ENCODE results near the gene UFM1.
"Not testable (repeated sequence)": the region's sequence is repeated elsewhere in the genome, so short reads cannot be mapped to it uniquely, and the experiment has no call there.

UFM1 gene

GRCh38 chr13:38349390-38350113, at the start of gene UFM1:
Gene UFM1, plus strand, starts transcription at chr13:38349851. Its CDS starts 69 bp downstream, at chr13:38349920.
- peak; percentile 70 for DNase-seq (ENCODE audit: low read depth)

GRCh38 chr13:38301236-38301635, 48.4 kb upstream of the UFM1 start:
- DNase-seq (ENCODE audit: low read depth): no peak

- DNase-seq (ENCODE audit: low read depth): no peak
Observed at GRCh38 chr13:38303816-38304320, 45.8 kb upstream of the UFM1 start.

GRCh38 chr13:38308736-38309135, 40.9 kb upstream of the UFM1 start:
- DNase-seq (ENCODE audit: low read depth): peak; percentile 47

GRCh38 chr13:38309397-38309796, 40.3 kb upstream of the UFM1 start:
- DNase-seq (ENCODE audit: low read depth): no peak

- not testable (repeated sequence) for DNase-seq (ENCODE audit: low read depth)
Observed at GRCh38 chr13:38311175-38311574, 38.5 kb upstream of the UFM1 start.

GRCh38 chr13:38316129-38316528, 33.5 kb upstream of the UFM1 start:
- no peak for DNase-seq (ENCODE audit: low read depth)

- no peak for DNase-seq (ENCODE audit: low read depth)
Observed at GRCh38 chr13:38321654-38322053, 28.0 kb upstream of the UFM1 start.

GRCh38 chr13:38325426-38325825, 24.2 kb upstream of the UFM1 start:
- DNase-seq (ENCODE audit: low read depth): no peak

GRCh38 chr13:38328699-38329098, 21.0 kb upstream of the UFM1 start:
- no peak for DNase-seq (ENCODE audit: low read depth)

- no peak for DNase-seq (ENCODE audit: low read depth)
Observed at GRCh38 chr13:38334845-38335244, 14.8 kb upstream of the UFM1 start.

GRCh38 chr13:38338089-38338488, 11.6 kb upstream of the UFM1 start:
- no peak for DNase-seq (ENCODE audit: low read depth)

GRCh38 chr13:38340624-38341023, 9.0 kb upstream of the UFM1 start:
- no peak for DNase-seq (ENCODE audit: low read depth)

GRCh38 chr13:38341149-38341692, 8.4 kb upstream of the UFM1 start:
- no peak for DNase-seq (ENCODE audit: low read depth)

- no peak for DNase-seq (ENCODE audit: low read depth)
Observed at GRCh38 chr13:38346764-38347163, 2.9 kb upstream of the UFM1 start.

GRCh38 chr13:38348861-38349389, 726 bp upstream of the UFM1 start:
- DNase-seq (ENCODE audit: low read depth): peak; percentile 23

- no peak for DNase-seq (ENCODE audit: low read depth)
Observed at GRCh38 chr13:38350114-38350617, 515 bp downstream of the UFM1 start.

GRCh38 chr13:38355595-38356119, 6.0 kb downstream of the UFM1 start:
- DNase-seq (ENCODE audit: low read depth): no peak

- no peak for DNase-seq (ENCODE audit: low read depth)
Observed at GRCh38 chr13:38358684-38359083, 9.0 kb downstream of the UFM1 start.

GRCh38 chr13:38361542-38362262, 12.1 kb downstream of the UFM1 start:
- DNase-seq (ENCODE audit: low read depth): no peak

- no peak for DNase-seq (ENCODE audit: low read depth)
Observed at GRCh38 chr13:38363219-38363618, 13.6 kb downstream of the UFM1 start.

- DNase-seq (ENCODE audit: low read depth): not testable (repeated sequence)
Observed at GRCh38 chr13:38363746-38364145, 14.1 kb downstream of the UFM1 start.
